NCI-H226 (cell line): ENCODE measurements around the gene LRRC51.
A peak's percentile ranks its signal among the peaks of the same experiment; 100 is the strongest.
"Not testable (repeated sequence)": the region's sequence is repeated elsewhere in the genome, so short reads cannot be mapped to it uniquely, and the experiment has no call there.

Experiments used
- DNase-seq: peaks from one replicate; pipeline ENCODE4 v3.0.0-alpha.2; 2015

Gene LRRC51

GRCh38 chr11:72111300-72112142 is 30.9 kb downstream of the LRRC51 start:
- no peak for DNase-seq

GRCh38 chr11:72112143-72112977 is 31.7 kb downstream of the LRRC51 start, which contains the start of gene ANAPC15:
ANAPC15 (minus strand) TSS chr11:72112695; CDS start chr11:72111276, 1,419 bp downstream.
- DNase-seq = peak; percentile 99

- DNase-seq = peak; percentile 81
Measured at GRCh38 chr11:72112978-72113808, 32.5 kb downstream of the LRRC51 start.

GRCh38 chr11:72114570-72114969 is 33.9 kb downstream of the LRRC51 start:
- peak; percentile 37 for DNase-seq

- no peak for DNase-seq
Measured at GRCh38 chr11:72116019-72116755, 35.5 kb downstream of the LRRC51 start.

GRCh38 chr11:72119198-72119597 is 38.5 kb downstream of the LRRC51 start:
- no peak for DNase-seq

- DNase-seq = no peak
Measured at GRCh38 chr11:72120930-72121329, 40.3 kb downstream of the LRRC51 start.

DNA sequence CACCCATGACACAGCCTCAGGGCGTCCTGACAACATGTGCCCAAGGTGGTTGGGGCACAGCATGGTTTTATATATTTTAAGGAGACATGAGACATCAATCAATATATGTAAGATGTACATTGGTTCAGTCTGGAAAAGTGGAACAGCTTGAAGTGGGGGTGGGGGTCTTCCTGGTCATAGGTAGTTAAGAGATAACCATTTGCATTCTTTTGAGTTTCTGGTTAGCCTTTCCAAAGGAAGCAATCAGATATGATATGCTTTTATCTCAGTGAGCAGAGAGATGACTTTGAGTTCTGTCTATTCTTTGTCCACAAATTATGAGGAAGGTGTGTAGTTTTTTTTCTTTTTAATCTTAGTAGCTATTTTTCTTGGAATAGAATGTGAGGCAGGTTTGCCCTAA is 42.0 kb downstream of the LRRC51 start:
- DNase-seq = no peak

DNA sequence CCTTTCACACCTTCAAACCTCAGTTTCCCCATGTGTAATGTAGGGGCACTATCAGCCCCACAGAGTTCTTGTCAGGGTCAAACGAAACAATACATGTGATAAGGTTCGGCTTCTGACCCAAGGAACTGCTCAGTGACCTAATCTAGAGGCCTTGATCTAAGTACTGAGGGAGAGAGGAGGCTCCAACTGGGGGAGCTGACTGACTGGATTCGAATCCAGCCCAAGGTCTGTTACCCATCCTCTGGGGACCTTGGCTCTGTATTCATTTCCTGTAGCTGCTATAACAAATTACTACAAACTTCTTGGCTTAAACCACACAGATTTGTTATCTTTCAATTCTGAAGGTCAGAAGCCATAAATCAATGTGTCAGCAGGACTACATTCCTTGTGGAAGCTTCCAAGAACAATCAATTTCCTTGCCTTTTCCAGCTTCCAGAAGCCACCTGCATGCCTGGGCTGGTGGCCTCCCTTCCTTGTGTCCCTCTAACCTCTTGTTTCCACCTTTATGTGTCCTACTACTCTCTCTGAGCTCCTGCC is 42.5 kb downstream of the LRRC51 start:
- no peak for DNase-seq

- DNase-seq = no peak
Measured at GRCh38 chr11:72124046-72124445, 43.4 kb downstream of the LRRC51 start.

DNA sequence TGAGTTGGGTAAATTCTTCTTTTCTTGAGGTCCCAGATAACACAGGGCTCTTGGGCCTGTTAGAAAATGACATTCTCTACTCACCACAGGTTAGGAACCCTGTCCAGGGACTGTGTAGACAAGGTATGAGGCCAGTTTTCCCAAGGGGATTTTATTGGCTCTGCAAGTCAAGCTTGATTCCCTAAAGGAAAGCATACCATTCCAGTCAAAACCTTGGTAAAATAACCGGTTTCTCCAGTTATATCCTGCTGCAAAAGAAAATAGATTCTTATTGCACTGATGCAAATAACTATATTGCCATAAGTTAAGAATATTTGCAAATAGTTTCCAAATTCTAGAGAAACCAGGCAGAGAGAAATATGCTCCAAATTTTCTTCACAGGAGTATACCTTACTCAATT is 45.3 kb downstream of the LRRC51 start:
- DNase-seq = no peak

- DNase-seq = no peak
Measured at GRCh38 chr11:72127923-72128322, 47.3 kb downstream of the LRRC51 start.

DNA sequence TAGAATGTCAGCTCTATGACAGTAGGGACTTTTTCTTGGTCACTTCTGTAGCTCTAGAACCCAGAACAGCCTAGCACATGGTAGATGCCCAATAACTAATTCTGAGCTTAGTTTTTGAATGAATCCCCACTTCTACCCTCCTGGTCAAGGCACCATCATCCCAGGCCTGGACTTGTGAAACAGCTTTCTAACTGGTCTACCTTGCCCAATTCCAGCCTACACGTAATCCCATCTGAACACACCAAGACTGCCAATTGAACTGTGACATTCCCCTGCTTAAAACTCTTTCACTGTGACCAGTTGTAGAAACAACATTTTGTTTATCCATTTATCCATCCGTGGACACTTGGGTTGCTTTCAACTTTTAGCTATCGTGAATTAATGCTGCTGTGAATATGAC is 48.7 kb downstream of the LRRC51 start:
- no peak for DNase-seq

- no peak for DNase-seq
Measured at GRCh38 chr11:72132646-72133045, 52.0 kb downstream of the LRRC51 start.

DNA sequence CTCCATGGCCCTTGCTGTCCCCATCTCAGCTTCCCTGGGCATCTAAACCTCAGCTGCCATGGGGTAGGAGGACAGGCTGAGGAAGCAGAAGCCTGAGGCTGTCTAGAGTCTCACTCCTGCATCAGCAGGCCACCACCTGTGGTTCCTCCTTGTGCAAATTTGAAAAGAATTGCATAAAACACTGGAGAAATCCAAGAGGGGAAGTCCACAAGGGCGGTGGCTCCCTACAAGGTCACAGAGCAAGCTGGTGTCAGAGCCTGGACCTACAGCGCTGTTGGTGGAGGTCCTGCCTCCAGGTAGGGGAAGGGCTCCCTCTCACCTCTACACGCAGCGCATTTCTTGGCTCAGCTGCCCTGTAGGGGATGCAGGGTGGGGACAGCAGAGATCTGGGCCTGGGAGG is 54.8 kb downstream of the LRRC51 start, which contains the start of gene FOLR3:
FOLR3 (plus strand) TSS at position 253 of the 400 bp plus-strand sequence. CDS start 228 bp downstream, outside the sequence.
- not testable (repeated sequence) for DNase-seq

DNA sequence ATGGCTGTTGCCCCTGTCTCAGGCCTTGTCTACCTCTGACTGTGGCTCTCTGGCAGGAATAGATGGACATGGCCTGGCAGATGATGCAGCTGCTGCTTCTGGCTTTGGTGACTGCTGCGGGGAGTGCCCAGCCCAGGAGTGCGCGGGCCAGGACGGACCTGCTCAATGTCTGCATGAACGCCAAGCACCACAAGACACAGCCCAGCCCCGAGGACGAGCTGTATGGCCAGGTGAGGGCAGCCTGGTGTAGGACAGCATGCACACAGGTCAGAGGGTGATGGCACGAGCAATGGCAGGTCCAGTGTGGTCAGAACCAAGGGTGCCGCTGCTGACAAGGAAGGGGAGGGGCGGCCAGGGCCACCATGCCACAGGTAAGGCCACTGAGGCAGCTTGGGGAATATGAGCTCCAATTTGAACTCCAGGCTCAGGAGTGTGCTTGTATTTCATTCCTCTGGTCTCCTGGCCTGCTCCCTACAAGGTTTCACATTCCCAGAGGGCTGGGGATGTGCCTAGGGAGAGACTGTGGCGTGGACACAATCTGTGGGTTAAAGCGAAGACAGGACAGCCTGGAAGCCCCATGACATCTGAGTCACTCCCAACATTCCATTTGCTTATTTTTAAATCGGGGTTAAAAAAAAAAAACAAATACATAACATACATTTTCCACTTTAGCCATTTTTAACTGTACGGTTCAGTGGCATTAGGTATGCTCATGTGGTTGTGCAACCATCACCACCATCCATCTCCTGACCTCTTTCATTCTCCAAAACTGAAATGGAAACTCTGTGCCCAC is 55.4 kb downstream of the LRRC51 start:
- DNase-seq = no peak

GRCh38 chr11:72136684-72137262 is 56.1 kb downstream of the LRRC51 start:
- no peak for DNase-seq

DNA sequence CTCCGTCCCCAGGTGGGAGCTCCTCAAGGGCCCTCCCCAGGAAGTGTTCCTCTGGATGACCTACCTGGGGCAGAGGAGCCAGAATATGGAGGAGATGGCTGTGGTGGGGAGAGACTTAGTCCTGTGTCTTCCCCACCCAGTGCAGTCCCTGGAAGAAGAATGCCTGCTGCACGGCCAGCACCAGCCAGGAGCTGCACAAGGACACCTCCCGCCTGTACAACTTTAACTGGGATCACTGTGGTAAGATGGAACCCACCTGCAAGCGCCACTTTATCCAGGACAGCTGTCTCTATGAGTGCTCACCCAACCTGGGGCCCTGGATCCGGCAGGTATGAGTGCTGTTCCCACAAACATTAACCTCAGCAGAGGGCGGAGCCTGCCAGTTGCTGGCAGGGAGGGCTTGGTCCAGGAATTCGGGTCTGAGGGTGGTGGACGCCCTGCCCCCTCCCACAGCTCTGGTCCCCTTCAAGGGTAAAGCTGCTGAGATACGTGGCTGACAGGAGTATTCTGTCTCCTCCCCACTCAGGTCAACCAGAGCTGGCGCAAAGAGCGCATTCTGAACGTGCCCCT is 58.3 kb downstream of the LRRC51 start:
- DNase-seq = no peak

GRCh38 chr11:72139500-72139899 is 58.9 kb downstream of the LRRC51 start:
- no peak for DNase-seq

DNA sequence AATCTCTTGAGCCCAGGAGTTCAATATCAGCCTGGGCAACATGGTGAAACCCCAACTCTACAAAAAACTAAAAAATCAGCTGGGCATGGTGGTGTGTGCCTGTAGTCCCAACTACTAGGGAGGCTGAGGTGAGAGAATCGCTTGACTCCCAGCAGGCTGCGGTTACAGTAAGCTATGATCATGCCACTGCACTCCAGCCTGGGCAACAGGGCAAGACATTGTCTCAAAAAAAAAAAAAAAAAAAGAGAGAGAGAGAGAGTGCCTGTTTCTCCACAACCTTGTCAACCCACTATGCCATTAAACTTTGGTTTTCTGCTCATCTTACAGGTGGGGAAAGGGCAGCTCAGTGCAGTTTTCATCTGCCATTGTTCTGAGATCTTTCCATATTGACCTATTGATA is 60.0 kb downstream of the LRRC51 start:
- peak; percentile 10 for DNase-seq
